PC-3 (cell line): ENCODE measurements around the gene HMGCS1.

Experiments
- EZH2 ChIP-seq: fragments of 300-600 bp; sonication (generic); IDR thresholded peaks from one replicate; pipeline ENCODE4 v1.6.1; 2017; ENCODE audit warnings: antibody characterized with exemption, mild to moderate bottlenecking, low read length; ENCODE audit not compliant: unreplicated experiment
- TF ChIP-seq, protein P1 (sequence below): fragments of 300-600 bp; sonication (generic); conservative IDR thresholded peaks from 2 replicates; pipeline ENCODE4 v1.5.1; 2017; ENCODE audit warnings: antibody characterized with exemption, low read depth, mild to moderate bottlenecking, low read length

DNA sequence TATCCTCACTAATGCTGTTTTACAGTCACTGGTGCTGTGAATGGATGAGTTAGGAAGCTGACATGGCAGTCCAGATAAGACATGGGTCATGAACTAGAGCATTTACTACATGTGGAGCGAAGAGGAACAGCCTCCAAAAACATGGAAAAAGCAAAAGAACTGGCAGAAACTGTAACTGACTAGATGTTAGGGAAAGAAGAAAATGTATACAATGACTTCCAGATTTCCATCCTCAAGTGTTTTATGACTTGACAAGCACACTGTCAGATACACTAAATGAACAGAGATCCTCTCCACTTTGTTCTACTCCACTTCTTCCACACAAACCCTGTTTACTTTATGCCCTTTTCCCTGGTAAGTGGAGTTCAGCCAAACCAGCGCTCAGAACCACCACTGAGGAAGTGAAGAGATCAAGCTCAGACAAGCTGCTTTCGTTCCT lies 11.5 kb downstream of the HMGCS1 start:
- TF ChIP-seq, protein P1, sequence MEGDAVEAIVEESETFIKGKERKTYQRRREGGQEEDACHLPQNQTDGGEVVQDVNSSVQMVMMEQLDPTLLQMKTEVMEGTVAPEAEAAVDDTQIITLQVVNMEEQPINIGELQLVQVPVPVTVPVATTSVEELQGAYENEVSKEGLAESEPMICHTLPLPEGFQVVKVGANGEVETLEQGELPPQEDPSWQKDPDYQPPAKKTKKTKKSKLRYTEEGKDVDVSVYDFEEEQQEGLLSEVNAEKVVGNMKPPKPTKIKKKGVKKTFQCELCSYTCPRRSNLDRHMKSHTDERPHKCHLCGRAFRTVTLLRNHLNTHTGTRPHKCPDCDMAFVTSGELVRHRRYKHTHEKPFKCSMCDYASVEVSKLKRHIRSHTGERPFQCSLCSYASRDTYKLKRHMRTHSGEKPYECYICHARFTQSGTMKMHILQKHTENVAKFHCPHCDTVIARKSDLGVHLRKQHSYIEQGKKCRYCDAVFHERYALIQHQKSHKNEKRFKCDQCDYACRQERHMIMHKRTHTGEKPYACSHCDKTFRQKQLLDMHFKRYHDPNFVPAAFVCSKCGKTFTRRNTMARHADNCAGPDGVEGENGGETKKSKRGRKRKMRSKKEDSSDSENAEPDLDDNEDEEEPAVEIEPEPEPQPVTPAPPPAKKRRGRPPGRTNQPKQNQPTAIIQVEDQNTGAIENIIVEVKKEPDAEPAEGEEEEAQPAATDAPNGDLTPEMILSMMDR = no peak
- no peak for TF ChIP-seq EZH2
